NCI-H128 (cell line): ENCODE data around the gene SLC12A7.

ENCODE experiments used
- DNase-seq: peaks from one replicate; lab custom pipeline; 2025; ENCODE audit not compliant: unreplicated experiment; lab: John Stamatoyannopoulos, UW

Gene SLC12A7

GRCh38 chr5:1054018-1054798, 57.7 kb downstream of the SLC12A7 start:
- DNase-seq = no peak

DNA sequence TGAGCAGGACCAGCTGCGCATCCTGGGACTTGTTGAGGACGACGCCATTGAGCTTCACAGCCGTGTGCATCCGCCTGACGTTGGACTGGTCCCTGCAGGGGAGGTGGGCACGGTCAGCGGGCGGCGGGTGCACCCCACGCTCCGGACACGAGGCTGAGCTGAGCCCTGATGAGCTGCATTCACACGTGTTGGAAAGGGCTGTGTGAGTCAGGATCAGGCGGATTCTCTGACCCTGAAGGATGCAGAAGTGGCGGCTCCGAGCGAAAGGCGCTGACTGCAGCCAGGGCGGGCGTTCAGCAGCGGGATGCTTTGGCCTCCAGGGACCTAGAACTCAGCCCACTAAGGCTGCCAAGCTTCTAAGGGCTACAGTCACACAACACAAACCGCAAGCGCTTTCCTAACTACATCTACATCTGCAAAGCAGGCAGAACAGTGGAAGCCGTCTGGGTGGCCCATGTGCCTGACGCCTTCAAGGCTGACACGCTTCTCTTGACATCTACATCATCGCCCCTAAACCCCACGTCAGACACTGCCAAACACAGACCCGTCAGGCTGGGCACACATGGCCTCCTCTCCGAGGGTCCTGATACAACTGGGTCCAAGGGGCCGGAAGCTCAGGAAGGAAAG, 58.4 kb downstream of the SLC12A7 start:
- DNase-seq = no peak

DNA sequence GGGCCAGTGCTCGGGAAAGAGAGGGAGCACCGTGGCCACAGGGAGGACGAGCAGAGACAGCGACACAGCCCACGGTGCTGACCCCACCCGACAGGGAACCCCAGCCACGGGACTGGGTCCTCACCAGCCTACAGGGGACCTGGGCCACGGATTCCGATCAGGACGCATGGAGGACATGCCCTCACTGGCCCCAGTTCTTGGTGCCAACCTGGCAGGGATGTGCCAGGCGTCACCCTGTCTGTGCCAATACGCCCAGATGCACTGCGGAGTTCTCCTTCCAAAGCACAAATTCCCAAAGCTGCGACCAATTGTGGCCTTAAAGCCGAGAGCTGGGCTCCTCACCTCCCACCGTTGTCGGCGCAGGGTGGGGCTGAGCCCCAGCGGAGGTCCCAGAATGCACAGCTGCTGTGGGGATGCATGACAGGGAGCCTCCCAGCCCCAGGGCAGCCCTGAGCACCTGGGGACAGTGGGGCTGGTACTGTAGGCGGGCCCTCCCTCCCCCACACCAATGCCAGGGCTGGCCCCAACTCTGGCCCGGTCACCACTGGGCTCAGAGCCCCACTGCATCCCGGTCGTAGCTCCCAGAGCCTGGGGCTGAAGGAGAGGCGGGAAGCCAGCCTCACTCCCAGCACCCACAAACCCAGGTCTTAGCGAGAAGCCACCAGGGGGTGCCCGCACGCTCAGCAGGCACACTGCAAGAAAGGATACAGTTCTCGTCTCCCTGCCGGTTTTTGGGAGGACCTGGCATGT, 59.0 kb downstream of the SLC12A7 start:
- DNase-seq = no peak

- DNase-seq = no peak
Measured at GRCh38 chr5:1052076-1052475, 59.8 kb downstream of the SLC12A7 start.

DNA sequence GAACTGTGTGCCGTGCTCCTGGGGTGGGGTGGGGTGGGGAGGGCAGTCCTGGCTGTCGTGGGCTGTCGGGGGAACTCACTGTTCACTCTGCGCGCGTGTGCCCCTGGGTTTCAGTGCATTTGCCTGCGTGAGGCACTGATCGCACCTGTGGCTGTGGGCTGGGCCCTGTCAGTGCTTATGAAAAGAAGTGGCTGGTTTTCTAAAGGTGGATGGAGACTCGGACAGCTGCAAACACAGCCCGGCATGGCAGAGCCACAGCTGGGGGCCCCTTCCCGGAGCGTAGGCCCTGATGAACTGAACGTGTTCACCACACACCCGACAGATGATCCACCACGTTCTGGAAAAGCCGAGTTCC, 60.5 kb downstream of the SLC12A7 start:
- DNase-seq = no peak

DNA sequence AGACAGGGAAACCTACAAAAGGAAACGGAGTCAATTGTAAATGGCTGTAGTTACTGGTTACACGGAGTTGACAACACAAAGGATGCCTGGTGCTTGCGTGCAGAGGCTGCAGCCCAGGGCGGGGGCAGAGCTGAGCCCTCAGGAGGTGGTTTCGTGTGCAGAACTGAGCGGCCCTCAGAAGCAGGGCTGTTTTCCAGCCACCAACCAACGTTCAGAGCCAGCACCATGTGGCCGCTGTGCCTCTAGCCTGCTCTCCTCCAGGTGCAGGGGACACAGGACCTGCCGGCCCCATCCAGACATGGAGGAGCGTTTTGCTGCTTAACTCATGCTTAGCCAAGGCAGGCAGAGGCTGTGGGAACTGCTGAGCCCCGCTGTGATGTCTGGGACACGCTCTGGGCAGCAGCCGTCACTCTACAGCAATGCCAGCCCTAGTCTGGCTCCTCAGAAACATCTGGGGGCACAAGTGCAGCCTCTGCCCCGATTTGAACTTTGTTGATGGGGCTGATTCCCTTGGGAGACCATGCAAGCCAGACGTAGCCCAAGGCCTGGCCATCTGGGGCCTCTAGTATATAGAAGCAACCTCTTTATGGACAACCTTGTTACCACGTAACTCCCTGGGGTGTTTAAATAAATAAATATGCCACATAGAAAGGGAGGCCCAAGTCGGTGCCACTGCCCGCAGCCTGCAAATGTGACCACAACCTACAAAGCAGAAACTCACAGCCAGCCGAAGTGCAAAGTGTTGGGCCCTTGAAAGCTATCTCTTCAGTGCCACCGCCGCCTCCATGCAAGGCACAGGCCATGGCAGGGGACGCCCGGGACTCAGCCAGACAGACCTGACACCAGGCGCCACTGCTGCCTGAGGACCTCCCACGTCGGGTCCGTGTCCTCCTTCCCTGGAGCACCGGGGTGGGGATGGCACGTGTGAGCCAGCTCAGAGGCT, 61.2 kb downstream of the SLC12A7 start:
- no peak for DNase-seq

DNA sequence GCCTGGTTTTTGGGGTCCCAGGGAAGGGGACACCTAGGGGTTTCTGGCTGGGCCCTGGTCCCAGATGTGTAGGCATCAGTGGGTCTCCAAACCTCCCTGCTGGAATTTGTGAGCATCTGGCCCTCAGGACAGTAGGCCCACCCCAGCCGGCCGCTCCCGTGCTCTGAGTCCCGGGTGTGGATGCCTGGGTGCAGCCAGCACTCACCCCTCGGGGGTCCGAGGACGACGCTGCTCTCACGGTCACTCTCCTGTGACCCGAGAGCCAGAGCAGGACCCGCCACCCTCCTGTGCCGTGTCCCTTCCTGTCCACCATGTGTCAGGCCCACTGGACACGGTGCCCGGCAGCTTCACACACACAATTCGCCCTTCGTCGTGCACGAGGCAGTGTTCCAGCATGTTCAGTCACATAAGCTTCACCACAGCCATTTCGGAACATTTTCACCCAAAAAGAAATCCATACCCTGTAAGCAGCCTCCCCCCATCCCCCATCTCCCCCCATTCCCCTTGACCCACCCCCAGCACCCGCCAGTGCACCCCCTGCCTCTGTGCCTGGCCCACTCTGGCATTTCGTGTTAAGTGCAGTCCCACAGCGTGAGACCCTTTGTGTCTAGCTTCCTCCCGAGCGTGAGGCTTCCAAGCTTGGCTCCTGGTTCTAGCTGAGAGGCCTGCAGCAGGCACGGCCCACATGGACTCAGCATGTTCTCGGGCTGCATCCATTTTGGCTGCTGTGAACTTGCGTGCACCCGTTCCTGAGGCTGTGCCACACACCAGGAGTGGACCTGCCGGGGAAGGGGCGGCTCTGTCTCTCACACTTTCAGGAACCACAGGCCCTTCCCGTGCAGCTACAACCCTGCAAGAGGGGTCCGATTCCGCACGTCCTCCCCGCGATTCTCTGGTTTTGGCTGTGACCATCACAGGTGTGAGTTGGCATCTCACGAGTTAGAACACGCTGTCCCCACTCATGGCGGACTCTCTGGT, 62.7 kb downstream of the SLC12A7 start:
- no peak for DNase-seq

- DNase-seq = no peak
Measured at GRCh38 chr5:1048162-1048721, 63.6 kb downstream of the SLC12A7 start.

GRCh38 chr5:1047332-1047965, 64.4 kb downstream of the SLC12A7 start:
- no peak for DNase-seq

- no peak for DNase-seq
Measured at GRCh38 chr5:1045960-1046560, 65.8 kb downstream of the SLC12A7 start.

GRCh38 chr5:1044117-1044516, 67.7 kb downstream of the SLC12A7 start:
- no peak for DNase-seq

GRCh38 chr5:1043327-1043726, 68.5 kb downstream of the SLC12A7 start:
- DNase-seq = no peak

DNA sequence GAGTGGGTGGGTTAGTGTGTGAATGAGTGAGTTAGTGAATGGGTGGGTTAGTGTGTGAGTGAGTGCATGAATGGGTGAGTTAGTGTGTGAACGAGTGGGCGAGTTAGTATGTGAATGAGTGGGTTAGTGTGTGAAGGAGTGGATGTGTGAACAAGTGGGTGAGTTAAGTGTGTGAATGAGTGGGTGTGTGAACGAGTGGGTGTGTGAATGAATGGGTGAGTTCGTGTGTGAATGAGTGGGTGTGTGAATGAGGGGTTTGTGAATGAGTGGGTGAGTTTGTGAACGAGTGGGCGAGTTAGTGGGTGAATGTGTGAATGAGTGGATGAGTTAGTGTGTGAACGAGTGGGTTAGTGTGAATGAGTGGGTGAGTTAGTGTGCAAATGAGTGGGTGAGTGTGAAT, 69.2 kb downstream of the SLC12A7 start:
- DNase-seq = no peak

DNA sequence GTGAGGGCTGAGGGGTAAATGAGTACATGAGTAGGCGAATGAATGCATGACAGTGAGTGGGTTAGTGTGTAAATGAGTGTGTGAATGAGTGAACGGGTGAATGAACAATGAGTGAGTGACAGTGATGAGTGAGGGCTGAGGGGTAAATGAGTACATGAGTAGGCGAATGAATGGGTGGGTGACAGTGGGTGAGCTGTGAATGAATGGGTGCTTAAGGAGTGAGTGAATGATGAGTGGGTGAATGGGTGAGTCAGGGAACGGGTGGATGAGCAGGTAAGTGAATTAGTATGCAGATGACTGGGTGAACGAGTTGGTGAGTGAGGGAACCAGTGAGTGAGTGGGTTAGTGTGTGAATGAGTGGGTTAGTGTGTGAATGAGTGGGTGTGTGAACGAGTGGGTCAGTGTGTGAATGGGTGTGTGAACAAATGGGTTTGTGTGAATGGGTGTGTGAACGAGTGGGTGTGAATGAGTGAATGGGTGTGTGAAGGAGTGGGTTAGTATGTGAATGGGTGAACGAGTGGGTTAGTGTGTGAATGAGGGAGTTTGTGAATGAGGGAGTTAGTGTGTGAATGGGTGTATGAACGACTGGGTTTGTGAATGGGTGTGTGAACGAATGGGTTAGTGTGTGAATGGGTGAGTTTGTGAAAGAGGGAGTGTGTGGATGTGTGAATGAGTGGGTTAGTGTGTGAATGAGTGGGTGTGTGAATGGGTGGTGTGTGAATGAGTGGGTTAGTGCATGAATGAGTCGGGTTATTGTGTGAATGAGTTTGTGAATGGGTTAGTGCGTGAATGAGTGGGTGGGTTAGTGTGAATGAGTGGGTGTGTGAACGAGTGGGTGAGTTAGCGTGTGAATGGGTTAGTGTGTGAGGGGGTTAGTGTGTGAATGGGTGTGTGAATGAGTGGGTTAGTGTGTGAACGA, 70.4 kb downstream of the SLC12A7 start:
- DNase-seq = no peak

GRCh38 chr5:1040571-1040970, 71.3 kb downstream of the SLC12A7 start:
- no peak for DNase-seq

GRCh38 chr5:1039706-1040260, 72.1 kb downstream of the SLC12A7 start:
- DNase-seq = no peak

- DNase-seq = no peak
Measured at GRCh38 chr5:1039210-1039548, 72.7 kb downstream of the SLC12A7 start.
